ENCODE measurements around the gene ACTL6A.

DNA sequence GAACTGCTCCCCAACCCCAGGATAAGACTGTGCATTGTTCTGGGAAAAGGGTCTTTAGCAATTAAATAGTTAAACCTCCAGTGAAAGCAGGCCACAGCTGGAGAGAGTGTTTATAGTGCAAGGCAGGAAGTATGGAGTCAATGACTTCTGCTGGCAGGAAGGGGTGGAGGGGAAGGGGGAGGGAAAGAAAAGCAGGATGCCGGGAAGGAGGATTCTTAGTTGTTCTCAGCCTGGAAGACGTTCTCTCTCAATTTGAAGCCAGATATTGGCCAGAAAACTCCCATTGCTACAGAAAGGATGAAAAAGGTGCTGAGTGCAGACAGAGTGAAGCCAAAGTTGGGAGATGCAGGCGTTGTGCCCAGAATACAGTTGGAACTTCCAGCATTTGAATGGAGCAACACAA, 35.7 kb upstream of the ACTL6A start:
- TF ChIP-seq POLR2AphosphoS5 (IDR thresholded peaks at IDR 0.05) (peak; percentile 60), CTCF (IDR thresholded peaks at IDR 0.05; ENCODE audit: poor library complexity, severe bottlenecking) (no peak), TAF1 (IDR thresholded peaks at IDR 0.05; ENCODE audit: low read depth) (no peak), MXI1 (conservative IDR thresholded peaks at IDR 0.05; ENCODE audit: poor library complexity, severe bottlenecking) (no peak), SMC3 (conservative IDR thresholded peaks at IDR 0.05; ENCODE audit: poor library complexity) (no peak)
- TF ChIP-seq, protein P1, sequence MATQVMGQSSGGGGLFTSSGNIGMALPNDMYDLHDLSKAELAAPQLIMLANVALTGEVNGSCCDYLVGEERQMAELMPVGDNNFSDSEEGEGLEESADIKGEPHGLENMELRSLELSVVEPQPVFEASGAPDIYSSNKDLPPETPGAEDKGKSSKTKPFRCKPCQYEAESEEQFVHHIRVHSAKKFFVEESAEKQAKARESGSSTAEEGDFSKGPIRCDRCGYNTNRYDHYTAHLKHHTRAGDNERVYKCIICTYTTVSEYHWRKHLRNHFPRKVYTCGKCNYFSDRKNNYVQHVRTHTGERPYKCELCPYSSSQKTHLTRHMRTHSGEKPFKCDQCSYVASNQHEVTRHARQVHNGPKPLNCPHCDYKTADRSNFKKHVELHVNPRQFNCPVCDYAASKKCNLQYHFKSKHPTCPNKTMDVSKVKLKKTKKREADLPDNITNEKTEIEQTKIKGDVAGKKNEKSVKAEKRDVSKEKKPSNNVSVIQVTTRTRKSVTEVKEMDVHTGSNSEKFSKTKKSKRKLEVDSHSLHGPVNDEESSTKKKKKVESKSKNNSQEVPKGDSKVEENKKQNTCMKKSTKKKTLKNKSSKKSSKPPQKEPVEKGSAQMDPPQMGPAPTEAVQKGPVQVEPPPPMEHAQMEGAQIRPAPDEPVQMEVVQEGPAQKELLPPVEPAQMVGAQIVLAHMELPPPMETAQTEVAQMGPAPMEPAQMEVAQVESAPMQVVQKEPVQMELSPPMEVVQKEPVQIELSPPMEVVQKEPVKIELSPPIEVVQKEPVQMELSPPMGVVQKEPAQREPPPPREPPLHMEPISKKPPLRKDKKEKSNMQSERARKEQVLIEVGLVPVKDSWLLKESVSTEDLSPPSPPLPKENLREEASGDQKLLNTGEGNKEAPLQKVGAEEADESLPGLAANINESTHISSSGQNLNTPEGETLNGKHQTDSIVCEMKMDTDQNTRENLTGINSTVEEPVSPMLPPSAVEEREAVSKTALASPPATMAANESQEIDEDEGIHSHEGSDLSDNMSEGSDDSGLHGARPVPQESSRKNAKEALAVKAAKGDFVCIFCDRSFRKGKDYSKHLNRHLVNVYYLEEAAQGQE (IDR thresholded peaks at IDR 0.05; ENCODE audit: borderline replicate concordance): peak; percentile 58

All from neural cell (in vitro differentiated cells).